ENCODE measurements around the gene MZB1. TPM values are rescaled to one million over a fixed set of nuclear protein-coding genes. Genes with fewer than 3 reads are reported as not detected.
"Not testable (repeated sequence)": the region's sequence is repeated elsewhere in the genome, so short reads cannot be mapped to it uniquely, and the experiment has no call there.

Gene MZB1
- total and polyA plus RNA-seq, 5 donors from 2014 or later = 0.39 to 2.2 (median 1.6) TPM

DNA sequence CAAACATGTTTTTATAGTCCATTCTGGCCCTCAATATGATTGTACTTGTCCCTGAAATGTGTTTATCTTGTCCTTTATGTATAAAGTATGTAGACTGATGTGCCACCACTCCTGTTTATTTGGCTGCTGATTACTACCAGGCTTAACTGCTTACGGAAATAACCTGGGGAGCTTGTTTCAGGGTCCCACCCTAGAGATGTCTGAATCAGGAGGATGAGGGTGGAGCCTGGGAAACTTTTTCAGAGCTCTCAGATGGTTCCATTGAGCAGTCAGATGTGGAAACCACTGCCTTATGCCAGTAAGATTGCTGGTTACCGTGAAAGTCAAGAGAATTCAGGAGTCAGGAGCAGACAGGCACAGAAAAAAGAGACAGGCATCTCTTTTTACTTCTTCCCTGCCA is 25.8 kb downstream of the MZB1 start:
- no peak overlapping the region for H3K4me3 Mint-ChIP-seq
- DNase-seq (no peak), ATAC-seq (ENCODE audit: low read depth in 2 of 2) (no peak)
- Histone ChIP-seq H3K27me3 (ENCODE audit: control insufficient read depth, insufficient read depth, low read length) (no peaks in the 10 kb centered on the region), H3K4me3 (ENCODE audit: low read depth, low read length) (no peak overlapping the region), H3K27ac (ENCODE audit: insufficient read depth, low read length, poor library complexity, severe bottlenecking) (no peak overlapping the region), H3K9me3 (ENCODE audit: control insufficient read depth in 2 of 2, low read length in 2 of 2) (no peaks in the 10 kb centered on the region), H3K4me1 (ENCODE audit: control insufficient read depth, insufficient read depth, low read length, poor library complexity, severe bottlenecking) (no peaks in the 10 kb centered on the region), H3K36me3 (ENCODE audit: control insufficient read depth, insufficient read depth, low read length) (peaks cover 49% of the 10 kb centered on the region)
- peaks cover 11 to 22% (median 19%) of the 10 kb centered on the region in 4 donors for H3K4me1 Mint-ChIP-seq
- H3K27me3 Mint-ChIP-seq = no peaks in the 10 kb centered on the region
- no peak overlapping the region for H3K27ac Mint-ChIP-seq
- peaks cover 27% of the 10 kb centered on the region for H3K36me3 Mint-ChIP-seq
- no peaks in the 10 kb centered on the region for H3K9me3 Mint-ChIP-seq

DNA sequence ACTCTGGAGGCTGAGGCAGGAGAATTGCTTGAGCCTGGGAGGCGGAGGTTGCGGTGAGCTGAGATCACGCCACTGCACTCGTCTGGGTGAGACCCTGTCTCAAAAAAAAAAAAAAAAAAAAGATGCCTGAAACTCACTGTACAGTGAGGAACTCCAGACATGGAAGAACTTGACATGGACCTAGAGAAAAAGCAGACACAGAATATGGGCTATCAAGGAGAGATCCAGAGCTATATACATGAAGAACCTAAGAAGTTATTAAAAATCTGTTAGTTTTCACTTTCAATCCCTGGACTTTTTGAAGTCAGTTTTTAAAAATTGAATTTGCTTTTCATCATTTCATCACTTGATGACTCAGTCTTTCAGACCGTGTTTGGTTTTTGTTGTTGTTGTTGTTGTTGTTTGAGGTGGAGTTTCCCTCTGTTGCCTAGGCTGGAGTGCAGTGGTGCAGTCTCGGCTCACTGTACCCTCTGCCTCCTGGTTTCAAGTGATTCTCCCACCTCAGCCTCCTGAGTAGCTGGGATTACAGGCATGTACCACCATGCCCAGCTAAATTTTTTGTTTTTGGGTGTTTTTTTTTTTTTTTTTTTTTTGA is 27.8 kb downstream of the MZB1 start:
- no peak for DNase-seq
- Mint-ChIP-seq H3K27me3 (no peaks in the 10 kb centered on the region), H3K36me3 (peaks cover 35% of the 10 kb centered on the region), H3K4me1 (peaks cover 16 to 37% (median 35%) of the 10 kb centered on the region in 4 donors), H3K9me3 (no peaks in the 10 kb centered on the region), H3K27ac (no peak overlapping the region), H3K4me3 (peak overlapping the region in 1 of 4 donors; percentile 61)
- peaks cover 38% of the 10 kb centered on the region for H3K36me3 ChIP-seq (ENCODE audit: control insufficient read depth, insufficient read depth, low read length)
- no peaks in the 10 kb centered on the region for H3K9me3 ChIP-seq (ENCODE audit: control insufficient read depth in 2 of 2, low read length in 2 of 2)
- no peak for ATAC-seq (ENCODE audit: low read depth in 2 of 2)
- H3K4me3 ChIP-seq (ENCODE audit: low read depth, low read length) = no peak overlapping the region
- no peak overlapping the region for H3K27ac ChIP-seq (ENCODE audit: insufficient read depth, low read length, poor library complexity, severe bottlenecking)
- H3K27me3 ChIP-seq (ENCODE audit: control insufficient read depth, insufficient read depth, low read length) = no peaks in the 10 kb centered on the region
- peaks cover 2% of the 10 kb centered on the region for H3K4me1 ChIP-seq (ENCODE audit: control insufficient read depth, insufficient read depth, low read length, poor library complexity, severe bottlenecking)

DNA sequence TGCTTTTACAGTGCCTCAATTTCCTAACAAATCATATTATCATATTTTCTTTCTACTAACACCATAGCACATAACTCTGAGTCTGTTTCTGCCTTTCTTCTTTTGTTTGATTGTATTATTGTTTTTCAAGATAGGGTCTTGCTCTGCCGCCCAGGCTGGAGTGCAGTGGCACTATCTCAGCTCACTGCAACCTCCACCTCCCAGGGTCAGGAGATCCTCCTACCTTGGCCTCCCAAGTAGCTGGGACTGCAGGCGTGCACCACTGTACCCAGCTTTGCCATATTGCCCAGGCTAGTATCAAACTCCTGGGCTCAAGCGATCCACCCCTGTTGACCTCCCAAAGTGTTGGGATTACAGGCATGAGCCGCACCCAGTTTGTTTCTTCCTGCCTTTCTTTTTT is 29.3 kb downstream of the MZB1 start:
- Histone ChIP-seq H3K4me3 (ENCODE audit: low read depth, low read length) (no peak overlapping the region), H3K36me3 (ENCODE audit: control insufficient read depth, insufficient read depth, low read length) (peaks cover 22% of the 10 kb centered on the region), H3K27ac (ENCODE audit: insufficient read depth, low read length, poor library complexity, severe bottlenecking) (no peak overlapping the region), H3K27me3 (ENCODE audit: control insufficient read depth, insufficient read depth, low read length) (no peaks in the 10 kb centered on the region), H3K4me1 (ENCODE audit: control insufficient read depth, insufficient read depth, low read length, poor library complexity, severe bottlenecking) (peaks cover 3% of the 10 kb centered on the region), H3K9me3 (ENCODE audit: control insufficient read depth in 2 of 2, low read length in 2 of 2) (no peaks in the 10 kb centered on the region)
- DNase-seq (no peak), ATAC-seq (ENCODE audit: low read depth in 2 of 2) (no peak)
- Mint-ChIP-seq H3K36me3 (peaks cover 35% of the 10 kb centered on the region), H3K4me3 (no peak overlapping the region), H3K27ac (peak overlapping the region in 1 of 3 donors; percentile 60), H3K27me3 (no peaks in the 10 kb centered on the region), H3K4me1 (peaks cover 21 to 46% (median 36%) of the 10 kb centered on the region in 4 donors), H3K9me3 (no peaks in the 10 kb centered on the region)

DNA sequence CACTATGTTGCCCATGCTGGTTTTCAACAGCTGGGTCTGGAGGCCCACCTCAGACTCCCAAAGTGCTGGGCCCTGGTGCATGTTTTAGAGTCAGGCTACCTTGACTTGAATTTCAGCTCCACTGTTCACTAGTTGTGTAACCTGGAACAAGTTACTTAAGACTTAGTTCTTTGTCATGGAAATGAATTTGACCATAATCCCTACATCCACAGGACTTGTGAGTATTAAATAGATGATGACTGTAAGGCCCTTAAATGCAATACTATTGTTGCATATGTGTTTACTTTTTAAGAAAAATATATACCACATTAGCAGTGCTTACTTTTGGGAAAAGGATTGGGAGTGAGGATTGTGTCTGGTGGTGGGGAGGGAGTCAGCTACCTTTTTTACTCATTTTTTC is 31.6 kb downstream of the MZB1 start:
- Histone ChIP-seq H3K4me3 (ENCODE audit: low read depth, low read length) (no peak overlapping the region), H3K36me3 (ENCODE audit: control insufficient read depth, insufficient read depth, low read length) (peaks cover 15% of the 10 kb centered on the region), H3K27ac (ENCODE audit: insufficient read depth, low read length, poor library complexity, severe bottlenecking) (no peak overlapping the region), H3K9me3 (ENCODE audit: control insufficient read depth in 2 of 2, low read length in 2 of 2) (no peaks in the 10 kb centered on the region), H3K4me1 (ENCODE audit: control insufficient read depth, insufficient read depth, low read length, poor library complexity, severe bottlenecking) (peaks cover 3% of the 10 kb centered on the region), H3K27me3 (ENCODE audit: control insufficient read depth, insufficient read depth, low read length) (no peaks in the 10 kb centered on the region)
- Mint-ChIP-seq H3K27me3 (peaks cover under 1% of the 10 kb centered on the region), H3K9me3 (peaks cover 0 to 1% (median 0%) of the 10 kb centered on the region in 7 donors), H3K4me1 (peaks cover 30 to 59% (median 43%) of the 10 kb centered on the region in 4 donors), H3K36me3 (peaks cover 30% of the 10 kb centered on the region), H3K4me3 (no peak overlapping the region), H3K27ac (peak overlapping the region in 1 of 3 donors; percentile 79)
- DNase-seq (no peak), ATAC-seq (ENCODE audit: low read depth in 2 of 2) (no peak)

GRCh38 chr5:139355900-139356299 is 33.8 kb downstream of the MZB1 start:
- not testable (repeated sequence) for H3K27ac ChIP-seq (ENCODE audit: insufficient read depth, low read length, poor library complexity, severe bottlenecking); H3K27me3 ChIP-seq (ENCODE audit: control insufficient read depth, insufficient read depth, low read length); DNase-seq; H3K9me3 ChIP-seq (ENCODE audit: control insufficient read depth in 2 of 2, low read length in 2 of 2); ATAC-seq (ENCODE audit: low read depth in 2 of 2); H3K4me3 Mint-ChIP-seq; H3K27me3 Mint-ChIP-seq; H3K9me3 Mint-ChIP-seq; H3K27ac Mint-ChIP-seq; H3K4me3 ChIP-seq (ENCODE audit: low read depth, low read length); H3K4me1 ChIP-seq (ENCODE audit: control insufficient read depth, insufficient read depth, low read length, poor library complexity, severe bottlenecking)
- peaks cover 17% of the 10 kb centered on the region for H3K36me3 ChIP-seq (ENCODE audit: control insufficient read depth, insufficient read depth, low read length)
- Mint-ChIP-seq H3K36me3 (peaks cover 30% of the 10 kb centered on the region), H3K4me1 (peaks cover 26 to 63% (median 45%) of the 10 kb centered on the region in 4 donors)

DNA sequence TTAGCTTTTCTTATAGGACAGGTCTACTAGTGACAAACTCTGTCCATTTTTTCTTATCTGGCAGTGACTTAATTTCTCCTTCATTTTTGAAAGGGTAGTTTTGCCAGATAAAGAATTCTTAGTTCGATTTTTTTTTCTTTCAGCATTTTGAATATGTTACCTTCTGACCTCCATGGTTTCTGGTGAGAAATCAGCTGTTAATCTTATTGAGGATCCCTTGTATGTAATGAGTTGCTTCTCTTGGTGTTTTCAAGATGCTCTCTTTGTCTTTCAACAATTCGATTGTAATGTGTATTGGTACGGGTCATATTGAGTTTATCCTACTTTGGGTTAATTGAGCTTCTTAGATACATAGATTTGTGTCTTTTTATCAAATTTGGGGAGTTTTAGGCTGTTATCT is 35.5 kb downstream of the MZB1 start:
- Histone ChIP-seq H3K36me3 (ENCODE audit: control insufficient read depth, insufficient read depth, low read length) (peaks cover 17% of the 10 kb centered on the region), H3K27ac (ENCODE audit: insufficient read depth, low read length, poor library complexity, severe bottlenecking) (no peak overlapping the region), H3K9me3 (ENCODE audit: control insufficient read depth in 2 of 2, low read length in 2 of 2) (no peaks in the 10 kb centered on the region), H3K27me3 (ENCODE audit: control insufficient read depth, insufficient read depth, low read length) (no peaks in the 10 kb centered on the region), H3K4me1 (ENCODE audit: control insufficient read depth, insufficient read depth, low read length, poor library complexity, severe bottlenecking) (peaks cover 6% of the 10 kb centered on the region), H3K4me3 (ENCODE audit: low read depth, low read length) (no peak overlapping the region)
- H3K36me3 Mint-ChIP-seq = peaks cover 24% of the 10 kb centered on the region
- peaks cover 4% of the 10 kb centered on the region for H3K27me3 Mint-ChIP-seq
- H3K9me3 Mint-ChIP-seq = peaks cover 0 to 1% (median 0%) of the 10 kb centered on the region in 7 donors
- no peak for ATAC-seq (ENCODE audit: low read depth in 2 of 2)
- H3K4me3 Mint-ChIP-seq = no peak overlapping the region
- H3K4me1 Mint-ChIP-seq = peaks cover 24 to 67% (median 43%) of the 10 kb centered on the region in 4 donors
- H3K27ac Mint-ChIP-seq = no peak overlapping the region
- no peak for DNase-seq

- peaks cover 21% of the 10 kb centered on the region for H3K4me1 ChIP-seq (ENCODE audit: control insufficient read depth, insufficient read depth, low read length, poor library complexity, severe bottlenecking)
- not testable (repeated sequence) for H3K9me3 ChIP-seq (ENCODE audit: control insufficient read depth in 2 of 2, low read length in 2 of 2); H3K4me3 ChIP-seq (ENCODE audit: low read depth, low read length); ATAC-seq (ENCODE audit: low read depth in 2 of 2); H3K27me3 ChIP-seq (ENCODE audit: control insufficient read depth, insufficient read depth, low read length); H3K27ac Mint-ChIP-seq; H3K9me3 Mint-ChIP-seq; H3K36me3 ChIP-seq (ENCODE audit: control insufficient read depth, insufficient read depth, low read length); DNase-seq; H3K27ac ChIP-seq (ENCODE audit: insufficient read depth, low read length, poor library complexity, severe bottlenecking); H3K4me3 Mint-ChIP-seq; H3K27me3 Mint-ChIP-seq
- Mint-ChIP-seq H3K4me1 (peaks cover 18 to 80% (median 44%) of the 10 kb centered on the region in 4 donors), H3K36me3 (peaks cover 22% of the 10 kb centered on the region)
These were observed 41.9 kb downstream of the MZB1 start for GRCh38 chr5:139347863-139348262.

DNA sequence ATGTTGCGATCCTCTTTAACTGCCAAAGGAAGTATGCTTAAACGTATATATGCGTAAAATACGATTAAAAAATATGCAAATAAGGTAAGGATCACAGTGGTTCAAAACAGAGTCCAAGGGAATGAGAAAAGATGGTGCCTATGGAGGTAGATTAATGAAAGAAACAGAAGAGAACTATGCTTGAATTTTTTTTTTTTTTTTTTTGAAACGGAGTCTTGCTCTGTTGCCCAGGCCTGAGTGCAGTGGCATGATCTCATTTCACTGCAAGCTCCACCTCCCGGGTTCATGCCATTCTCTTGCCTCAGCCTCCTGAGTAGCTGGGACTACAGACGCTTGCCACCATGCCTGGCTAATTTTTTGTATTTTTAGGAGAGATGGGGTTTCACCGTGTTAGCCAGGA is 44.3 kb downstream of the MZB1 start:
- Mint-ChIP-seq H3K36me3 (peaks cover 22% of the 10 kb centered on the region), H3K4me1 (peaks cover 29 to 82% (median 54%) of the 10 kb centered on the region in 4 donors), H3K4me3 (peak overlapping the region in 3 of 4 donors; percentile 26 to 49 (median 47))
- not testable (repeated sequence) for H3K9me3 ChIP-seq (ENCODE audit: control insufficient read depth in 2 of 2, low read length in 2 of 2); ATAC-seq (ENCODE audit: low read depth in 2 of 2); H3K27ac Mint-ChIP-seq; H3K27me3 Mint-ChIP-seq; H3K27ac ChIP-seq (ENCODE audit: insufficient read depth, low read length, poor library complexity, severe bottlenecking); H3K36me3 ChIP-seq (ENCODE audit: control insufficient read depth, insufficient read depth, low read length); H3K27me3 ChIP-seq (ENCODE audit: control insufficient read depth, insufficient read depth, low read length); H3K9me3 Mint-ChIP-seq; DNase-seq
- Histone ChIP-seq H3K4me1 (ENCODE audit: control insufficient read depth, insufficient read depth, low read length, poor library complexity, severe bottlenecking) (peaks cover 31% of the 10 kb centered on the region), H3K4me3 (ENCODE audit: low read depth, low read length) (peak overlapping the region; percentile 4)

All from CD4-positive, CD25-positive, alpha-beta regulatory T cell (primary cell).